Mesodermal cell (in vitro differentiated cells): ENCODE measurements around the gene UPP1.
A peak's percentile ranks its signal among the peaks of the same experiment; 100 is the strongest.

Source experiments
- H3K27ac ChIP-seq: 2 replicates; pipeline ENCODE4 v1.7.0; 2013; ENCODE audit warnings: mild to moderate bottlenecking, low read depth, low read length, moderate library complexity; ENCODE audit not compliant: severe bottlenecking
- H3K36me3 ChIP-seq: 2 replicates; pipeline ENCODE4 v1.7.1; 2013; ENCODE audit warnings: mild to moderate bottlenecking, low read length, moderate library complexity; ENCODE audit not compliant: control insufficient read depth, insufficient read depth
- H3K4me1 ChIP-seq: one replicate; pipeline ENCODE4 v1.7.1; 2013; ENCODE audit warnings: mild to moderate bottlenecking, low read length; ENCODE audit not compliant: insufficient read depth, control insufficient read depth, poor library complexity, severe bottlenecking
- H3K4me3 ChIP-seq: 2 replicates; pipeline ENCODE4 v1.7.0; 2013; ENCODE audit warnings: low read length, control low read depth, mild to moderate bottlenecking; ENCODE audit not compliant: insufficient read depth, poor library complexity, severe bottlenecking; ENCODE audit errors: extremely low read depth
- H3K9me3 ChIP-seq: 2 replicates; pipeline ENCODE4 v1.7.1; 2013; ENCODE audit warnings: mild to moderate bottlenecking, low read length, moderate library complexity; ENCODE audit not compliant: control insufficient read depth
- WGBS, 2 experiments: methylation state at CpG; one replicate each; pipeline ENCODE4 v1.1.5; 2013; ENCODE audit warnings: missing lambda C conversion rate in 2 of 2; ENCODE audit not compliant: insufficient coverage in 2 of 2; 5-methylcytosine and 5-hydroxymethylcytosine counted together

UPP1 gene

DNA sequence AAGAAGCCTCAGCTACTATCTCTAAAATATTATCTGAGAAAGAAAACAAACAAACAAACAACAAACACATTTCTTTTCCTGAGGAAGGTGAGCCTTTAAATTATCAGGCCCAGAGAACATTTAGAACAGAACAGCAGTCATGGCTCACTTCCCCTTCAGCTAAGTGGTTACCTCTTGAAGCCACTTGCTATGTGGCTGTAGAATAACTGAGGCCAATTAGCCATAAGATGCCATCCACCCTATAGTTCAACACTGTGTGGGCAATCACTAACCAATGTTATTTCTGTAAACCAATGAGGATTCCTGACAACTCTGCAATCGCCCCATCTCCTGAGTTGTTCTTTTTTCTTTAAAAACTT lies 3.7 kb upstream of the UPP1 start:
- peak overlapping the region; percentile 97 for H3K27ac ChIP-seq

DNA sequence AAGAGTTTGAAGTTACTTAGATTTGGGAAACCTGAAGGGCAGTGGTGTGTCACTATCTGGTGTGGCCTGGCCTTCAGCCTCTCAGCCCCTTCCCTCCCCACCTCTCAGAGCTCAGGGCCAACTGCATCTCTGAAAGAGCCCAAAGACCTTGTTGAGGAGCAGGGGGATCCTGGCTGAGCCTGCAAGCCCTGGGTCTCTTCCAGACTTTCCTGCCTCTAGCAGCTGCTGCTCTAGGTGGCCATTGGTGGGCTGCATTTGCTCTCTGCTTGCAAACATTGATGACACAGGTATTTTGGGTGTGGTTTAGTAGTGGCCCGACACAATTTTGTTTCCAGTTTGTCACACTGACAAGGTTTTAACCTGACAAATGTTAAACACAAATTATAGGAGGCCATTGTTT lies 3.1 kb upstream of the UPP1 start:
- H3K36me3 ChIP-seq = peaks cover 3% of the 10 kb centered on the region
- no peaks in the 10 kb centered on the region for H3K9me3 ChIP-seq
- H3K4me1 ChIP-seq = peaks cover 50% of the 10 kb centered on the region
- H3K4me3 ChIP-seq = no peak overlapping the region
- no CpG with 5 or more reads among the region's 1 CpG for WGBS, 2 experiments
- peak overlapping the region; percentile 97 for H3K27ac ChIP-seq

More for the DNA sequence above, 3.7 kb upstream of the UPP1 start:
- WGBS, 2 experiments = 86 to 100% methylated on average over 1 of the region's 1 CpG
- no peaks in the 10 kb centered on the region for H3K9me3 ChIP-seq
- H3K4me3 ChIP-seq = no peak overlapping the region
- peaks cover 50% of the 10 kb centered on the region for H3K4me1 ChIP-seq
- no peaks in the 10 kb centered on the region for H3K36me3 ChIP-seq

GRCh38 chr7:48087349-48087748 lies 1.7 kb upstream of the UPP1 start:
- H3K27ac ChIP-seq = peak overlapping the region; percentile 26
- WGBS, 2 experiments = 85 to 92% methylated on average over 7 of the region's 7 CpGs
- H3K9me3 ChIP-seq = no peaks in the 10 kb centered on the region
- no peak overlapping the region for H3K4me3 ChIP-seq
- peaks cover 62% of the 10 kb centered on the region for H3K4me1 ChIP-seq
- H3K36me3 ChIP-seq = peaks cover 17% of the 10 kb centered on the region

- Histone ChIP-seq H3K36me3 (peaks cover 29% of the 10 kb centered on the region), H3K4me3 (peak overlapping the region; percentile 79), H3K9me3 (no peaks in the 10 kb centered on the region), H3K27ac (peak overlapping the region; percentile 98), H3K4me1 (peaks cover 56% of the 10 kb centered on the region)
- 0 to 1% methylated on average over 21 of the region's 25 CpGs for WGBS, 2 experiments
These were observed 463 bp upstream of the UPP1 start for GRCh38 chr7:48088559-48089045.

GRCh38 chr7:48090095-48090805 lies 1.2 kb downstream of the UPP1 start:
- H3K36me3 ChIP-seq = peaks cover 44% of the 10 kb centered on the region
- H3K4me3 ChIP-seq = peak overlapping the region; percentile 79
- 4 to 5% methylated on average over 28 of the region's 28 CpGs for WGBS, 2 experiments
- H3K4me1 ChIP-seq = peaks cover 56% of the 10 kb centered on the region
- no peaks in the 10 kb centered on the region for H3K9me3 ChIP-seq
- H3K27ac ChIP-seq = peak overlapping the region; percentile 62

GRCh38 chr7:48091506-48092433 lies 2.7 kb downstream of the UPP1 start:
- H3K36me3 ChIP-seq = peaks cover 59% of the 10 kb centered on the region
- peaks cover 43% of the 10 kb centered on the region for H3K4me1 ChIP-seq
- H3K9me3 ChIP-seq = no peaks in the 10 kb centered on the region
- 87 to 97% methylated on average over 5 of the region's 10 CpGs for WGBS, 2 experiments
- no peak overlapping the region for H3K4me3 ChIP-seq
- no peak overlapping the region for H3K27ac ChIP-seq

DNA sequence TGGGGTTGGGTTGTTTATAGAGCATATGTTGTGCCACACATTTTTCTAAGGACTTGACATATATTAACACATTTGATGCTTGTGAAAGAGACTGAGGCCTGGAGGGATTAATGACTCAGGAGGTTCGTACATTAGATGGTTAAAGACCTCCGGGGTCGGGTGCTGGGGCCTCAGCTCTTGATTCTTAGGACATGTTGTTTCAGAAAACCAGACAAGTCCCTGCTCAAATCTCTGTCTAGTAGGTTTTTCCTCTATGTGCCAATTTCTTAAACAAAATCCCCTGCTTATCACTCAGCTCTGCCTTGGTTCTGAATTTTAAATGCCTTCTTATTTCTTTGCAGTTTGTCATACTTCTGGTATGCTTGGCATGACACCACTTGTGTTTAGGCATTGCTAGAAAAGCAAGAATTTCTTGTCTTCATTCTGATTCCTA lies 5.8 kb downstream of the UPP1 start:
- no peaks in the 10 kb centered on the region for H3K9me3 ChIP-seq
- WGBS, 2 experiments = 60 to 80% methylated on average over 1 of the region's 3 CpGs
- no peak overlapping the region for H3K27ac ChIP-seq
- H3K36me3 ChIP-seq = peaks cover 90% of the 10 kb centered on the region
- no peak overlapping the region for H3K4me3 ChIP-seq
- peaks cover 26% of the 10 kb centered on the region for H3K4me1 ChIP-seq

GRCh38 chr7:48096273-48096672 lies 7.2 kb downstream of the UPP1 start:
- peaks cover 24% of the 10 kb centered on the region for H3K4me1 ChIP-seq
- H3K4me3 ChIP-seq = no peak overlapping the region
- peaks cover 93% of the 10 kb centered on the region for H3K36me3 ChIP-seq
- no peak overlapping the region for H3K27ac ChIP-seq
- 85% methylated on average over 2 of the region's 2 CpGs; no CpG with 5 or more reads in 1 of the 2 experiments for WGBS, 2 experiments
- H3K9me3 ChIP-seq = no peaks in the 10 kb centered on the region

GRCh38 chr7:48097521-48098231 lies 8.6 kb downstream of the UPP1 start:
- Histone ChIP-seq H3K9me3 (no peaks in the 10 kb centered on the region), H3K4me3 (no peak overlapping the region), H3K27ac (no peak overlapping the region), H3K36me3 (peaks cover 93% of the 10 kb centered on the region), H3K4me1 (peaks cover 13% of the 10 kb centered on the region)
- WGBS, 2 experiments = 98 to 100% methylated on average over 3 to 4 of the region's 6 CpGs

- Histone ChIP-seq H3K9me3 (no peaks in the 10 kb centered on the region), H3K27ac (no peak overlapping the region)
- 94 to 100% methylated on average over 1 to 2 of the region's 4 CpGs for WGBS, 2 experiments
These were observed 9.8 kb downstream of the UPP1 start for GRCh38 chr7:48098846-48099245.

More at GRCh38 chr7:48098846-48099245, 9.8 kb downstream of the UPP1 start:
- Histone ChIP-seq H3K36me3 (peaks cover 93% of the 10 kb centered on the region), H3K4me3 (no peak overlapping the region), H3K4me1 (peaks cover 13% of the 10 kb centered on the region)
